Measurements from ENCODE around the gene F13B. TPM values are rescaled to one million over a fixed set of nuclear protein-coding genes. Genes with fewer than 3 reads are reported as not detected.
"Not testable (repeated sequence)": the region's sequence is repeated elsewhere in the genome, so short reads cannot be mapped to it uniquely, and the experiment has no call there.

The F13B gene, protein sequence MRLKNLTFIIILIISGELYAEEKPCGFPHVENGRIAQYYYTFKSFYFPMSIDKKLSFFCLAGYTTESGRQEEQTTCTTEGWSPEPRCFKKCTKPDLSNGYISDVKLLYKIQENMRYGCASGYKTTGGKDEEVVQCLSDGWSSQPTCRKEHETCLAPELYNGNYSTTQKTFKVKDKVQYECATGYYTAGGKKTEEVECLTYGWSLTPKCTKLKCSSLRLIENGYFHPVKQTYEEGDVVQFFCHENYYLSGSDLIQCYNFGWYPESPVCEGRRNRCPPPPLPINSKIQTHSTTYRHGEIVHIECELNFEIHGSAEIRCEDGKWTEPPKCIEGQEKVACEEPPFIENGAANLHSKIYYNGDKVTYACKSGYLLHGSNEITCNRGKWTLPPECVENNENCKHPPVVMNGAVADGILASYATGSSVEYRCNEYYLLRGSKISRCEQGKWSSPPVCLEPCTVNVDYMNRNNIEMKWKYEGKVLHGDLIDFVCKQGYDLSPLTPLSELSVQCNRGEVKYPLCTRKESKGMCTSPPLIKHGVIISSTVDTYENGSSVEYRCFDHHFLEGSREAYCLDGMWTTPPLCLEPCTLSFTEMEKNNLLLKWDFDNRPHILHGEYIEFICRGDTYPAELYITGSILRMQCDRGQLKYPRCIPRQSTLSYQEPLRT
- polyA plus RNA-seq (ENCODE audit: insufficient read length) = not detected

DNA sequence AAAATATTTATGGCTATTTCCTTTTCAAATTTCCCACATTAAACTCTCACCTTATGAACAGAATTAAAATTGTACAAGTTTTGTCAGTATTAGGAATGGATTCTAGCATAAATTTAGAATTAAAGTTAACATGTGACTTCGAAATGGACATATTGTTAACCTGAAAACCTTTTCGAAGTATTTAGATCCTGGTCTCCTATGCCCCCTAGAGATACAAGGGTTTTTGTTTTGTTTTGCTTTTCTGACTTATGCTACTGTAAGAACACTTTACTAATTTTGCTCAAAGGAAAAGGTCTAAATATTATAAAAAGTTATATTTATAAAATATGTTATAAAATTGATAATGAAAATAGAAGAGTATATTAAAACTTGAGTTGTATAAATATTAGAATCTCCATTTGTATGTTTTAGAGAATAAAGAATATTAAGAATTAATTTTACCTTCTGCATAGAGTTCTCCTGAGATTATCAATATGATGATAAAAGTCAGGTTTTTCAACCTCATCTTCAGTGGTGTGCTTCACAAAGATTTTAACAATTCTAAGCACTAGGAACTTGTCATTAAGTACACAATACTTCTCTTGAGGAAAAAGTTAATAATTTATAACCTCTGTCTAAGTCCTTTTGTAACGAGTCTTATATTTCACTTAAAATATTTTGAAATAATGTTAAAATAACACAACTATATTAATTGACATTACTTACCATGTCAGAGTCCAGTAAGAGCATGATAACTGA lies at the start of gene F13B:
F13B (minus strand) TSS at position 542 of the 738 bp plus-strand sequence; CDS start at position 505, 37 bp downstream.
- DNase-seq (ENCODE audit: low read depth) = no peak

GRCh38 chr1:197116156-197116555 lies 49.1 kb upstream of the F13B start:
- no peak for DNase-seq (ENCODE audit: low read depth)

DNA sequence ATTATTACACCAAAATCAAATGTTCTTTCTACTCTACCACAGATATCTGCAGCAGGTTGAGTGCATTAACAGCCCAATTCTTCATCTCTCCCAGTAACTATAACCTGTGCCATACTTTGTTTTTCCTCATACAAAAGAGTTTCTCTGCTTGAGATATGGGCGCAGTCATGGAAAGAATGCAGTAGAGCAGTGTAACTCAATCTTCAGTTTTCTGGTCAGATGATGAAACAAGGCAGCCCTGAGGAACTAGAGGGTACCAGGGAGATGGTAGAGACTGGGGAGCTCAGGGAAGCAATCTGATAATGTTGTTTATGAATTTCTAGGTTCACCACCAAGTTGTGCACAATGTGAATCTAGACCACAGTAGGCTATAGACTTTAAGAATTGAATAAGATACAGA lies 39.8 kb upstream of the F13B start:
- DNase-seq (ENCODE audit: low read depth) = no peak

GRCh38 chr1:197103300-197103699 lies 36.2 kb upstream of the F13B start:
- DNase-seq (ENCODE audit: low read depth) = no peak

- DNase-seq (ENCODE audit: low read depth) = no peak
Observed at GRCh38 chr1:197101978-197102377, 34.9 kb upstream of the F13B start.

DNA sequence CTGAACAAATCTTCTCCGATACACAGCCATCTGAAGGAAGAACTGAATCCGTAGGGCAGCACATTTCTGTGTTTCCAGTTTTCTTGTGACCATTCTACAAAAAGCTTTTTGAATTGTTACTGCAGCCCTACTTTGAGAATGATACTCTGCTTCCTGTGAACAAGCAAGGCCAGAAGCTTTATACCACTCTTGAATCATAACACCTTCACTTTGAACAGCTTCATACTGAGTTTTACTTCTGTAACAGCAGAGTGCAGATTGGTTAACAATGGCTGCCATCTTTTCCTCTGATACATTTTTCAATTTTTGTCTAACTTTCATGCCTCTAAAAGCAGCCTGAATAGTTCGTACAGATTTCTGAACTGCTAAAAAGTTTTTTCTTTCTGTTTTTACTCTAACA lies 33.6 kb upstream of the F13B start:
- DNase-seq (ENCODE audit: low read depth) = no peak

GRCh38 chr1:197099444-197099843 lies 32.4 kb upstream of the F13B start:
- DNase-seq (ENCODE audit: low read depth) = no peak

DNA sequence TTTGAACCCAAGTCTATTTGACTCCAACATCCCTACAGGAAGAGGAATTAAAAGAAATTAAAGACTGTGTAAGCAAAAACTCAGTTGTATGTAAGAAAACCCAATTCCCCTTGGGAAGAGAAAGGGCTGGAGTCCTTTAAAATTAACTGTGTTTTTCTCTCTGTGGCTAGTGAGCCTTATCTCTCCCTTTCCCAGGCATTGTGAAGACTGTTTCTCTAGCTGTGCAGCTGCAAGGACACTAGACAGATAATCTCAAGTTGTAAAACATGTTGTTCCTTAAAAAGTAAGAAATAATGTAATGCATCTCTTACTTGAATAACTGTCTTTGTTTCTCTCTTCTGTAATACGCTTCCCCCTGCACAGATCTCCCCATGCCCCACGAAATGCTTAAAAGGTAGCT lies 29.9 kb upstream of the F13B start:
- DNase-seq (ENCODE audit: low read depth) = not testable (repeated sequence)

DNA sequence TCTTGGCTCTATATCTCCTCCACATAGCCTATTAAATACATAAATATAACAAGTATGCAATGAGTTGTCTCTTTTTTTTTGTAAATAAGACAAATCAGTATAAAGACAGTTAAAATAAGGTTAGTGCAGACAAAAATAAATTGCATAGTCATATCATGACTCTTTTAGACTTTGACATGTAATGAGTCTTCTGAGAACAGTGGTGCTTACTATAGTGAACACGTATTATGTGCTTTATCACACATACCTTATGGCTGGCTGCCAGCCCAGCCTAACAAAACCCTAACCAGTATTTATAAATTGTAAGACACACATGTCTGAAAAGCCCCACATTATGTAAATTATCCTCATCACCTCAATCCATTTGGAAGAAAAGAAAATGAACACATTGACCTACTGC lies 29.1 kb upstream of the F13B start:
- DNase-seq (ENCODE audit: low read depth) = no peak

DNA sequence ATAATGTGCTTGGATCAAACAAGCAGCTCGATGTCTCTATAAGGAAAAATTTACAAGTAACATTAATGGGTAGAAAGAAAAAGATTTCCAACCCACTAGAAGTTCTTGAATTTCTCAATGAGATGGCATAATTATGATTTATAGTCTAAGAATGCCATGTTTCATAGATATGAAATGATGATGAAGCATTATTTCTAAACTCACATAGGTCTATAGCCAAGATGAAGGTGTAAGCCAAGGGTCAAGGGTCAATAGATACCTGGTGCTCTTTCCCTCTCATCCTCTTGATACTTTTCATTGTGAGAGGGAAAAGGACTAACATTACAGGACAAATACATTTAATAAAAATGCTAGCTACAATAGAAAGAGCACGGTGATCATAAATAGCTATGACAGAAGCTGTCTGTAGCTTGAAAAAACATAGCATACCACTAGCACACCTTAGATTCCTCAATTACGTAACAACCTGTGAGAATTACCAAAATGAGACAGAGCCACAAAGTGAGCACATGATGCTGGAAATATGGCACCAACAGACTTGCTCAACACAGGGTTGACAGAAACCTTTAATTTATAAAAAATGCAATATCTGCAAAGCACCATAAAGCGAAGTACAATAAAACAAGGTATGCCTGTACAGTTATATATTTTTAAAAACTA lies 26.3 kb upstream of the F13B start:
- no peak for DNase-seq (ENCODE audit: low read depth)

- DNase-seq (ENCODE audit: low read depth) = no peak
Observed at GRCh38 chr1:197092491-197093023, 25.5 kb upstream of the F13B start.

DNA sequence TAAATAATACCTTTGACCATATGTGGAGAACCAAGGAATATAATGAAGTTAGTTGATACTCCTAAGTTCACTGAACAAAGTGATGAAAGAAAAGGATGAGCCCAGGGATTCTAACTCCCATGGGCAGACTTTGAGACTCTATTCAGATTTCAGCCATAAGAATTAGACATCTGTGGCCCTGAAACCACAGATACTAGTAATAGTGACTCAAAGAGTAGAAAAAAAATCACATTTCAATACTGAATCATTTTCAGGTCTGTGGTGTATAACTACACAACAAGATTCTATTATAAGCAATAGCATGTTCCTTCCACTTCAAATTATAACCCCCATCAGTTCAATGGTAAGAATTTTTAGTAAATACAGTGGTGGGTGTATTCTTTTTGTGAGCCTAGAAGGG lies 16.4 kb upstream of the F13B start:
- DNase-seq (ENCODE audit: low read depth) = no peak

- DNase-seq (ENCODE audit: low read depth) = no peak
Observed at GRCh38 chr1:197081117-197081753, 14.2 kb upstream of the F13B start.

DNA sequence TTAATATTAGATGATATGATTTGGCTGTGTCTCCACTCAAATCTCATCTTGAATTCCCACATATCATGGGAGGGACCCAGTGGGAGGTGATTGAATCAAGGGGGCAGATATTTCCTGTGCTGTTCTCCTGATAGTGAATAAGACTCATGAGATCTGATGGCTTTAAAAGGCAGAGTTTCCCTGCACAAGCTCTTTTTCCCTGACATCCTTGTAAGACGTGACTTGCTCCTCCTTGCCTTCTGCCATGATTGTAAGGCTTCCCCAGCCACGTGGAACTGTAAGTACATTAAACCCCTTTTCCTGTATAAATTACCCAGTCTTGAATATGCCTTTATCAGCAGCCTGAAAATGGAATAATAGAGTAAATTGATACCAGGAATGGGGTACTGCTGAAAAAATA lies 13.3 kb upstream of the F13B start:
- DNase-seq (ENCODE audit: low read depth) = no peak

GRCh38 chr1:197076585-197076984 lies 9.5 kb upstream of the F13B start:
- DNase-seq (ENCODE audit: low read depth) = no peak

- DNase-seq (ENCODE audit: low read depth) = no peak
Observed at GRCh38 chr1:197073978-197074377, 6.9 kb upstream of the F13B start.

- no peak for DNase-seq (ENCODE audit: low read depth)
Observed at GRCh38 chr1:197067457-197067818, 378 bp upstream of the F13B start.

- no peak for DNase-seq (ENCODE audit: low read depth)
Observed at GRCh38 chr1:197066277-197066676, 783 bp downstream of the F13B start.

DNA sequence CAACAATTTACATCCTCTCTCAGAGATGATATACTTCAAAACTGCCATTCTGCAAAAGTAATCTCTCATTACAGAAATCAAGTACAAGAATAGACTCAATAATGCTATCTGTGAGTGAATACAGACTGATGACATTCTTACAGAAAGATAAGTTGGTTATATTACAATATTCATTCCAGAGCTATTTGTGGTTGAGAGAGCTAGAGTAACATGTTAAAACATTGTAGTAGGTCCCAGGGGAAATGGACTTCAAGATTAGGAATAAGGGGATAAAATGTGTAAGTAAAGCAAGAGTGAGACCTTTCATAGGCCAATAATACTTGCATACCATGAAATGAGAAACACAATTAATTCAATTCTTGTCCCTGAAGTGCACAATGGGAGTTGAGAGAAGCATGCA lies 1.5 kb downstream of the F13B start:
- no peak for DNase-seq (ENCODE audit: low read depth)

- DNase-seq (ENCODE audit: low read depth) = no peak
Observed at GRCh38 chr1:197063212-197063611, 3.8 kb downstream of the F13B start.

DNA sequence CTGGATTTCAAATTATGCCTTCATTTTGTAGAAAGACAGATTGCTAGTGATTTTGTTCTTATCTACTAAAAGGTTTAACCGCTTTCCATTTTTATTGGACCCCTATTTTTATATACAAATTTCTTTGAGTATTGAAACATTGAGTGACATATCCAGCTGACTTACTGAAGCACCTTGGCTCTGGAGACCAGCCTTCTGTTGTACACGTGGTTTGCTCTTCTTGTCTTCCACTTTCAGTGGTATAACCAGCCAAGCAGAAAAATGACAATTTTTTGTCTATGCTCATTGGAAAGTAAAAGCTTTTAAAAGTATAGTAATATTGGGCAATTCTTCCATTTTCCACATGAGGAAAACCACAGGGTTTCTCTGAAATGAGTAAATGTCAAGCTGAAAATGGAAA lies 4.4 kb downstream of the F13B start:
- DNase-seq (ENCODE audit: low read depth) = no peak
